HepG2 (cell line): Measurements from ENCODE around the gene CROT. TPM values are rescaled to one million over a fixed set of nuclear protein-coding genes. Genes with fewer than 3 reads are reported as not detected.

Source experiments
- ATAC-seq: fragments of 200-7000 bp; cut with Tn5 transposase; 3 replicates; pipeline ENCODE4 v1.9.1; 2020; ENCODE audit warnings: mild to moderate bottlenecking, moderate library complexity
- BruUV-seq: library from RNA; stranded (reverse); fragments of 400-500 nt; replicated peaks from 2 replicates; lab custom pipeline; 2021; lab: Mats Ljungman, UMichigan
- CTCF ChIA-PET: fragments of 300-600 bp; formaldehyde crosslinking; extraction: SDS; loops from one replicate; lab custom pipeline; 2021; ENCODE audit warnings: low total read pairs, inconsistent platforms, low intra/inter-chr PET ratio; lab: Yijun Ruan, JAX
- POLR2A ChIA-PET: fragments of 350-600 bp; sonication (Branson Sonifier 250); formaldehyde crosslinking; loops from one replicate; lab custom pipeline; 2020; ENCODE audit warnings: antibody characterized with exemption, inconsistent platforms; lab: Yijun Ruan, JAX
- DNase-seq: peaks from one replicate; pipeline ENCODE4 v3.0.0-alpha.2; 2015; ENCODE audit warnings: low spot score
- FAIRE-seq: peaks from 3 replicates; lab custom pipeline; 2011; peaks lifted over from hg19 to GRCh38; lab: Jason Lieb, UNC
- H2AFZ ChIP-seq: one replicate; pipeline ENCODE4 v1.6.1; 2011; ENCODE audit warnings: low read length, inconsistent platforms
- H3K27ac ChIP-seq: fragments of 300-600 bp; 3 replicates; pipeline ENCODE4 v1.8.0; 2011; ENCODE audit warnings: mixed run types, mild to moderate bottlenecking, mixed read lengths, low read length, inconsistent platforms; ENCODE audit not compliant: insufficient read depth; ENCODE audit errors: extremely low read length
- H3K27me3 ChIP-seq, 2 experiments: fragments of 200-600 bp in 1 of 2; 2 replicates in 1 of 2; 3 replicates in 1 of 2; pipeline versions ENCODE4 v1.6.0 to v1.8.0; 2011; ENCODE audit warnings: low read length in 2 of 2, mild to moderate bottlenecking in 2 of 2, moderate library complexity in 2 of 2, inconsistent platforms in 1 of 2; ENCODE audit not compliant: insufficient read depth in 2 of 2, control insufficient read depth in 1 of 2
- H3K36me3 ChIP-seq, 2 experiments: fragments of 200-600 bp in 1 of 2; replicated peaks in 1 of 2; 2 replicates in 1 of 2; 3 replicates in 1 of 2; pipeline versions ENCODE4 v1.5.1 to v1.8.0; 2011; ENCODE audit warnings: low read length in 2 of 2, inconsistent platforms in 1 of 2; ENCODE audit not compliant: insufficient read depth in 2 of 2, control insufficient read depth in 1 of 2
- H3K4me1 ChIP-seq: 2 replicates; pipeline ENCODE4 v1.5.1; 2012; ENCODE audit warnings: low read length, inconsistent platforms; ENCODE audit not compliant: insufficient read depth
- H3K4me2 ChIP-seq: 2 replicates; pipeline ENCODE4 v1.6.0; 2011; ENCODE audit warnings: low read depth, low read length, inconsistent platforms
- H3K4me3 ChIP-seq, 3 experiments: fragments of 200-600 bp in 1 of 3; sonication (generic), shearing (Covaris generic) in 1 of 3; replicated peaks in 1 of 3; 2 replicates each; pipeline ENCODE4 v1.5.1; 2011 to 2016; ENCODE audit warnings: low read length in 3 of 3, inconsistent platforms in 2 of 3, low read depth in 2 of 3, mild to moderate bottlenecking in 2 of 3, control low read depth in 1 of 3, mixed read lengths in 1 of 3; ENCODE audit not compliant: insufficient read depth in 1 of 3
- H3K79me2 ChIP-seq: one replicate; pipeline ENCODE4 v1.6.1; 2011; ENCODE audit warnings: low read length, inconsistent platforms; ENCODE audit not compliant: insufficient read depth
- H3K9ac ChIP-seq: 2 replicates; pipeline ENCODE4 v1.6.0; 2011; ENCODE audit warnings: mild to moderate bottlenecking, low read depth, low read length, inconsistent platforms; ENCODE audit not compliant: insufficient read depth
- H3K9me3 ChIP-seq: 2 replicates; pipeline ENCODE4 v1.5.1; 2012; ENCODE audit warnings: mild to moderate bottlenecking, low read length
- H4K20me1 ChIP-seq: 2 replicates; pipeline ENCODE4 v1.6.0; 2011; ENCODE audit warnings: inconsistent platforms, mild to moderate bottlenecking, low read length, moderate library complexity; ENCODE audit not compliant: insufficient read depth
- ATF3 ChIP-seq: sonication (generic); formaldehyde crosslinking; IDR thresholded peaks from 2 replicates; pipeline ENCODE4 v1.4.0; 2020; ENCODE audit warnings: missing genetic modification reagents
- DMTF1 ChIP-seq: sonication (generic); formaldehyde crosslinking; IDR thresholded peaks from 2 replicates; pipeline ENCODE4 v1.4.0; 2020; ENCODE audit warnings: mild to moderate bottlenecking, missing genetic modification reagents
- DPF2 ChIP-seq: sonication (generic); formaldehyde crosslinking; IDR thresholded peaks from 2 replicates; pipeline ENCODE4 v1.4.0; 2020; ENCODE audit warnings: mild to moderate bottlenecking, low read depth, missing genetic modification reagents, borderline replicate concordance
- ESRRA ChIP-seq: sonication (generic); formaldehyde crosslinking; IDR thresholded peaks from 2 replicates; pipeline ENCODE4 v1.5.1; 2020; ENCODE audit warnings: mild to moderate bottlenecking, low read depth, missing genetic modification reagents
- HNF4G ChIP-seq, 2 experiments: sonication (generic) in 1 of 2; formaldehyde crosslinking in 1 of 2; IDR thresholded peaks; 2 replicates each; pipeline versions ENCODE4 v1.4.0 to v1.6.1; 2011 to 2020; ENCODE audit warnings: borderline replicate concordance in 2 of 2, low read depth in 2 of 2, mild to moderate bottlenecking in 2 of 2, low read length in 1 of 2, missing genetic modification reagents in 1 of 2, moderate library complexity in 1 of 2
- ISL2 ChIP-seq: sonication (generic); formaldehyde crosslinking; IDR thresholded peaks from 2 replicates; pipeline ENCODE4 v1.5.0; 2020; ENCODE audit warnings: missing genetic modification reagents
- PRPF4 ChIP-seq: fragments of 200-400 bp; formaldehyde crosslinking; IDR thresholded peaks from 2 replicates; pipeline ENCODE4 v1.6.1; 2016; ENCODE audit warnings: low read length, low read depth; ENCODE audit not compliant: poor library complexity, severe bottlenecking
- SNAPC4 ChIP-seq: sonication (generic); formaldehyde crosslinking; IDR thresholded peaks from 2 replicates; pipeline ENCODE4 v1.4.0; 2020; ENCODE audit warnings: mild to moderate bottlenecking, missing genetic modification reagents
- STAT5B ChIP-seq: sonication (generic); formaldehyde crosslinking; IDR thresholded peaks from 2 replicates; pipeline ENCODE4 v1.4.0; 2020; ENCODE audit warnings: missing genetic modification reagents
- TBX2 ChIP-seq: sonication (generic); formaldehyde crosslinking; IDR thresholded peaks from 2 replicates; pipeline ENCODE4 v1.5.0; 2020; ENCODE audit warnings: missing genetic modification reagents, mild to moderate bottlenecking, borderline replicate concordance
- ZBTB46 ChIP-seq: sonication (generic); formaldehyde crosslinking; IDR thresholded peaks from 2 replicates; pipeline ENCODE4 v1.4.0; 2020; ENCODE audit warnings: mild to moderate bottlenecking, missing genetic modification reagents, borderline replicate concordance
- ZNF510 ChIP-seq: sonication (generic); formaldehyde crosslinking; IDR thresholded peaks from 2 replicates; pipeline ENCODE4 v1.4.0; 2020; ENCODE audit warnings: low read depth, mild to moderate bottlenecking, missing genetic modification reagents
- ZNF644 ChIP-seq: IDR thresholded peaks from 2 replicates; pipeline ENCODE4 v1.6.1; 2016; ENCODE audit warnings: low read depth
- ZNF766 ChIP-seq: sonication (generic); formaldehyde crosslinking; IDR thresholded peaks from 2 replicates; pipeline ENCODE4 v1.5.0; 2020; ENCODE audit warnings: missing genetic modification reagents, borderline replicate concordance
- ZNF792 ChIP-seq: IDR thresholded peaks from 2 replicates; pipeline ENCODE4 v1.6.1; 2016
- WGBS: methylation state at CpG from one replicate; pipeline ENCODE4 v1.1.6; 2017; ENCODE audit warnings: low lambda C conversion rate; 5-methylcytosine and 5-hydroxymethylcytosine counted together
- in situ Hi-C: cut with HindIII; loops from 2 replicates; pipeline ENCODE4 v1.10.0; 2017; ENCODE audit warnings: low pct_unique_long_range_greater_than_20kb; ENCODE audit not compliant: extremely low pct_ligation_motif_present
- intact Hi-C: fragments of 100-400 bp; cut with micrococcal nuclease; formaldehyde crosslinking; loops from one replicate; pipeline ENCODE4 v1.10.0; 2022; ENCODE audit not compliant: unreplicated experiment
- polyA plus RNA-seq, 8 experiments: library from polyadenylated mRNA; depleted of rRNA in 3 of 8; stranded (reverse) in 7 of 8; unstranded in 1 of 8; fragments of >200 nt; fragmentation: Illumina TruSeq in 4 of 8; extraction: Trizol in 4 of 8; gene quantifications; 2 replicates each; pipeline versions ENCODE4 v1.2.1 to v1.2.3, GENCODE V29; 2011 to 2016; ENCODE audit warnings: low read depth in 4 of 8, missing spikeins in 1 of 8, mixed read lengths in 1 of 8; ENCODE audit not compliant: insufficient read depth in 1 of 8
- total RNA-seq, 5 experiments: library from RNA; depleted of rRNA; stranded (reverse); fragments of >200 nt; fragmentation: Illumina TruSeq; extraction: Trizol; gene quantifications; 2 replicates each; pipeline ENCODE4 v1.2.3, GENCODE V29; 2016; ENCODE audit warnings: low read depth in 1 of 5

CROT gene
- total and polyA plus RNA-seq, 2 of the 13 experiments (the other 11 are each of a cell fraction or from before 2014, with no cell fraction given): 5.0 to 13.7 TPM

- Histone ChIP-seq H3K4me2 (no peak overlapping the region), H3K27ac (no peak overlapping the region)
- ATAC-seq: no peak
Observed at GRCh38 chr7:87317691-87318245, 27.7 kb upstream of the CROT start.

More at GRCh38 chr7:87317691-87318245, 27.7 kb upstream of the CROT start:
- H3K27me3 ChIP-seq: no peaks in the 10 kb centered on the region
- H3K9ac ChIP-seq: no peak overlapping the region
- FAIRE-seq (no peak), DNase-seq (no peak)
- H3K36me3 ChIP-seq: no peaks in the 10 kb centered on the region
- H2AFZ ChIP-seq: no peak overlapping the region
- in situ Hi-C loops: no loop called here
- H3K79me2 ChIP-seq: no peaks in the 10 kb centered on the region
- no TSS peak for BruUV-seq
- no peak for TF ChIP-seq ISL2 (CRISPR knock-in tag)
- no peak for TF ChIP-seq STAT5B
- TF ChIP-seq ZNF510 (CRISPR knock-in tag): no peak
- TF ChIP-seq TBX2 (CRISPR knock-in tag): no peak
- TF ChIP-seq ZNF644 (CRISPR knock-in tag): no peak
- TF ChIP-seq ZNF792 (CRISPR knock-in tag): no peak
- TF ChIP-seq PRPF4: no peak
- TF ChIP-seq SNAPC4 (CRISPR knock-in tag): no peak
- no peak for TF ChIP-seq ZNF766
- no peak for TF ChIP-seq DPF2 (CRISPR knock-in tag)
- no peak for TF ChIP-seq ATF3 (CRISPR knock-in tag)
- no peak for TF ChIP-seq ZBTB46 (CRISPR knock-in tag)
- TF ChIP-seq HNF4G (IDR thresholded peaks at IDR 0.05; ENCODE audit: borderline replicate concordance, low read depth, low read length): no peak
- no peak for TF ChIP-seq HNF4G (CRISPR knock-in tag; IDR thresholded peaks at IDR 0.05; ENCODE audit: borderline replicate concordance, low read depth)
- TF ChIP-seq DMTF1 (CRISPR knock-in tag): no peak
- TF ChIP-seq ESRRA (CRISPR knock-in tag): no peak
- no peak overlapping the region for H3K4me3 ChIP-seq
- 82% methylated on average over 2 of the region's 2 CpGs for WGBS
- ChIA-PET CTCF (no interaction called here), POLR2A (interaction anchor here (1.3 to 1.8 kb wide), 3 partner anchors 28 to 97 kb away, joined by 4 to 6 read pairs (median 6); partner anchors contain the start of gene CROT)
- intact Hi-C loops: loop anchor here (10.0 kb wide), 2 partner anchors 287 to 557 kb away; partner anchors contain the start of genes ABCB1, DBF4 and SLC25A40
- no peaks in the 10 kb centered on the region for H3K9me3 ChIP-seq
- peaks cover 38% of the 10 kb centered on the region for H3K4me1 ChIP-seq
- H4K20me1 ChIP-seq: no peaks in the 10 kb centered on the region
